HG03135 (cell line): ENCODE data around the gene MAP2K3.
"Not testable (repeated sequence)": the region's sequence is repeated elsewhere in the genome, so short reads cannot be mapped to it uniquely, and the experiment has no call there.

ENCODE experiments used
- ATAC-seq: cut with Tn5 transposase; IDR thresholded peaks from one replicate; pipeline ENCODE4 v1.9.1; 2021; ENCODE audit warnings: mild to moderate bottlenecking, moderate library complexity; ENCODE audit not compliant: unreplicated experiment

Gene MAP2K3

GRCh38 chr17:21324741-21325140 is 40.2 kb downstream of the MAP2K3 start:
- not testable (repeated sequence) for ATAC-seq

DNA sequence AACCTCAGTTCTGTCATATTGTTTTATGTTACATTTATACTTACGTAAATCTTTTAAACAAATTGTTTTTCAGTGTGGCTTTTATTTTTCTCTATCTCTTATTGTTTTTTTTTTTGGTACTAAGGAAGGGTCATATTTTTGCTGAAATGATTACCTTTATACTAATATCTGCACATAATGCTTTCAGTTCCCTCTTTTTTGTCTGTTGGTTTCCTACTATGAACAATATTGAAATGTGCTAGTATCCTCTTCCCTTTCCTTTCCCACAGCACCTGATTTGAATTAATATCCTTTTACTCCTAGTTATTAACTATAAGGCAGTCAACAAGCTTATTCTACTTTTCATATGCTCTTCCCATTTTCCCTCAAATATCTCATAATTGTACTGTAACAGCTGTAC is 43.4 kb downstream of the MAP2K3 start:
- ATAC-seq, result not testable (repeated sequence)

GRCh38 chr17:21328778-21329177 is 44.3 kb downstream of the MAP2K3 start:
- ATAC-seq, result not testable (repeated sequence)

DNA sequence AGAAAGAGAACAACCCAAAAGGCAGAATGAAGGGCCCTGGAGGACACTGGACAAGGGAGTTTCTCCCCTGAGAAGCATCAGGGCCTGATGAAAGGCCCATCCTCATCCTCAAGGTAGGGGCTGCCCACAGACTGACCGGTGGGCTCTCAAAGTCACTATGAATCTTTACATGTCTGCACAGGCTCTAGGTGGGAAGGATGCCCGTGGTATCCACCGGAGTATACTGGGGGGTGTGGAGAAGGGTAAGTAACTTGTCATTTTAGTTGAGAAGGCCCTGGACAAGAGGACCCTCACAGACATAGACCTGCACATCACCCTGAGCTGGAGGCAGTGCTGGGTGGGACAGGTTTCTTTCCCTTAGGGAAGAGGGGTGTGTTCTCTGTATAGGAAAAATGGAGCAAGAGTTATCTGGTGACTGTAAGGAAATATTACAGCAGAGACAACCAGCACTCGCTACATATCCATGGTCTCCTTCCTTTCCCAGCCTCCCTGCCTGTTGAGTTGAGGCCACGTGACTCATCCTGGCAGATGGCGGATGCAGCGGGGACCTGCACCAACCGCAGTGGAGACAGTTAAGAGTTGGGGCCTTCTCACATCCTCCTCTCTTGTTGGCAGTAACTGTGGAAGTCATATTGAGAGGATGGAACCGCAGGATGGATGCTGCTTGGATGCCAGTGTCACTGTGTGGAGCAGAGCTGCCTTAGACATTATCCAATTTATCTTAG is 46.1 kb downstream of the MAP2K3 start:
- ATAC-seq, result no peak

DNA sequence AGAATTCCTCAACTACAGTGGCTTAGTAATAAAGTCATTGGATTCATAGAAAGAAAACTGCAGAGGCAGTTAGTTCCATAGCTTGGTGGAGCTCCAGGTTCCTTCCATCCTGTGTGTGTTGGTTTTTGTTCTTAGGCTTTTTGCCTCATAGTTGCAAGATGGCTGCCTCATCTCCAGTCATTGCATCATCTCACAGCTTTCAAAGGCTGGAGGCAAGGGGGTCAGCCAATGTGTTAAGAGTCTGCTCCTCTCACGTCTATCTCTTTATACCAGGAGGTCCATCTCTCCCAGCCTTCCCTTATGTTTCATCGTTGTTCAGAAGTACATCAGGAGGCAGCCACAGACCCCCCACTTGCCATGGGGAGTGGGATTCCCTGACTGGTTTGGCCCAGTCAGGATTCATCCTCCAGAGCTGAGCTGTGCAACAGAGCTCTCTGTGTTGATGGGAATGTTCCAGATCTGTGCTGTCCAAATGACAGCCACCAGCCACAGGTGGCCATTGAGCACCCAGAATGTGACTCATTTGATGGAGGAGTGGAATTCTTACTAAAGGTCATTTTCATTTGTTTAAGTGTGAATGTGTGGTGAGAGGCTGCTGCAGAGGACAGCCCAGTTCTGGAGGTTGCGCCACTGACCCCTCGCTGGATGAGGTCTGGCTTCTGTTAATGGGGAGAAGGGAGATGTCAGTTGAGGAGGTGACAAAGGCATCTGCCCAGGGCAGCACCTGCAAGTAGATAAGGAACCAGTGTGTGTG is 52.2 kb downstream of the MAP2K3 start:
- not testable (repeated sequence) for ATAC-seq

- not testable (repeated sequence) for ATAC-seq
These were observed 53.6 kb downstream of the MAP2K3 start for GRCh38 chr17:21337981-21338625.

- ATAC-seq, result no peak
These were observed 54.5 kb downstream of the MAP2K3 start for GRCh38 chr17:21339011-21339410.

DNA sequence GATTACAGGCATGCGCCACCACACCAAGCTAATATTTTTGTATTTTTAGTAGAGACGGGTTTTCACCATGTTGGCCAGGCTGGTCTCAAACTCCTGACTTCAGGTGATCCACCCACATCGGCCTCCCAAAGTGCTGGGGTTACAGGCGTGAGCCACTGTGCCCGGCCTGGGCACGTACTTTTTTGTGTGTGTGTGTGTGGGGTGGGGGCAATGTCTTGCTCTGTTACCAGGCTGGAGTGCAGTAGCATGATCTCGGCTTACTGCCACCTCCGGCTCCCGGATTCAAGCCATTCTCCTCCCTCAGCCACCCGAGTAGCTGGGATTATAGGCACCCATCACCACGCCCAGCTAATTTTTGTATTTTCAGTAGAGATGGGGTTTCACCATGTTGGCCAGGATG is 55.1 kb downstream of the MAP2K3 start:
- ATAC-seq, result not testable (repeated sequence)

DNA sequence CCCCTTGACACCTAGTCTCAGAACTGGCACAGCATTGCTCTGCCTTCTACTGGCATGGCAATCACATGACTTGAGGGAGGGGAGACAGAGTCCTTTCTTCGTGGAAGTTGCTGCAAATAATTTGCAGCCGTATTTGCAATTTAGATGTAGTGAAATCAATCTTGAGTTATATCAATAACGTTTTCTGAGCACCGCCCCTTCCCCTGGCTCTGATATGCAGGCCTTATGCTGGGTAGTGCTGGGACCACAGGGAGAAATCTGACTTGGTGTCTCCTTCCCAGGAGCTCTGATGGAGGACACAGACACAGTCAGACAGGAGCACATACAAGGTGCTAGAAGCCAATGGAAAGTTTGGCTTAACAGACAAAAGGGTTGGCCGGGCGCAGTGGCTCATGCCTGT is 55.9 kb downstream of the MAP2K3 start:
- ATAC-seq, result not testable (repeated sequence)

GRCh38 chr17:21341279-21341678 is 56.8 kb downstream of the MAP2K3 start:
- not testable (repeated sequence) for ATAC-seq

DNA sequence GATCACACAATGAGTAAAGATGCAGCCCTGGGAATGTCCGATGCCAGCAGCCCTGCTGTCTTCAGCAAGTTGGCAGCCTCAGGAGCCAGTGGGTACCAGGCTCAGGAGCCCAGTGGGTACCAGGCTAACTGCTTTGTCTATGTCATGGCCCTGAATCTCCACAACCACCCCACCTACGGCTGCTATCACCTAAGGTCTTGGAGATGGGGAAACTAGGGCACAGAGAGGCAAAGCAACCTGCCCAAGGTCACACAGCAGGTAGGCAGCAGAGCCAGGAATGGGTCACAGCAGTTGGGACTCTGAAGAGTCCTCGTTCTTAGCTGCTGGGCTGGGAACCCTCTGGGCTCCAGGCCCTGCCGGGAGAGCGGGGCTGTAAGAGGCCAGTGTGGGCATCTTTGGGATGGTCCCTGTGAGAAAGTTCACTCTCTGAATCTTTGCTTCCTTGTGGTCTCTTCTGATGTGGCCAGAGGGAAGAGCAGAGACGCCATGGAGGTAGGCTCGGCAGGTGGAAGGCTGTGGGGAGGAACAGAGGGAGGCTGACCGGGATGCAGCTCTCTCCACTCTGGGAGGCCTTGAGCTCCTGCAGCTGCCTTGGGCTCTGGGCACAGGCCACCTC is 57.5 kb downstream of the MAP2K3 start:
- ATAC-seq, result not testable (repeated sequence)

DNA sequence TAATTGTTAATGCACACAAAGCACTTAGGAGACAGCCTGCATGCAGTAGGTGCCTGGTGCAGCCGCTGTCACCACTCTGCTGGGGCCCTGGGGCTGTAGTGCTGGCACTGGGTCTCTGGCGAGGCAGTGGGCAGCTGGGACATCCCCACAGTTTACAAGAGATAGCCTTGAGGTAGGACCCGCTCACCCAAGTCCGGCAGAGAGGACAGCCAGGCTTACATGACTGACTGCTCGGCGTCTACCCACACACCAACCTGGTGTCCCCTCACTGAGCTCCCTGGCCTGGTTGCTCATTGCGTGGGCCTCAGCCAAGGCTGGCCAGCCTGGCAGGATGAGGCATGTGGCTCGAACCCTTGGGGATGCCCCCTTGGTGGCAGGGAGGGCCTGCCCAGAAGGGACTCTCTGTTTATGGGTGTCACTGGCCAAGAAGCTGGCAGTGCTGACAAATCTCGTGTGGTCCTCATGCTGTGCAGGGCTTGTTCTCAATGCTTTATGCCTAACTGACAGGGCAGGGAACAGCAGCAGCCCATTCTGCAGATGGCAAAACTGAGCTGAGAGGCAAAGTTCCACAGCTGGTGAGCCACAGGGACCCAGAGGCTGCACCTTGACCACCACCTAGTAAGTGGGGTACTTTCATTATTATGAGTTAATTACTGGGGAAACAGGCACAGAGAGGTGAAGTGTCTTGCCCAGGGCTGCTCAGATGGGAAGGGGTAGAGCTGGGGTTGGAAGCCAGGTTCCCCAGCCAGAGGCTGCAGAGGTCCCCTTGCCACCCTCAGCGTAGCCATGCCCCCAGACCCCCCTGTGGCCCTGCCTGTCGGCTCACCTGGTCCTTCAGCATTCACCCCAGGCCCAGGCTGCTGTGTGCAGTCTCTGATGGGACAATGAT is 58.8 kb downstream of the MAP2K3 start:
- not testable (repeated sequence) for ATAC-seq

GRCh38 chr17:21344801-21345200 is 60.3 kb downstream of the MAP2K3 start:
- not testable (repeated sequence) for ATAC-seq

GRCh38 chr17:21345236-21345635 is 60.7 kb downstream of the MAP2K3 start:
- ATAC-seq, result no peak

- not testable (repeated sequence) for ATAC-seq
These were observed 61.6 kb downstream of the MAP2K3 start for GRCh38 chr17:21346107-21346506.

GRCh38 chr17:21346651-21347250 is 62.2 kb downstream of the MAP2K3 start:
- ATAC-seq, result not testable (repeated sequence)

DNA sequence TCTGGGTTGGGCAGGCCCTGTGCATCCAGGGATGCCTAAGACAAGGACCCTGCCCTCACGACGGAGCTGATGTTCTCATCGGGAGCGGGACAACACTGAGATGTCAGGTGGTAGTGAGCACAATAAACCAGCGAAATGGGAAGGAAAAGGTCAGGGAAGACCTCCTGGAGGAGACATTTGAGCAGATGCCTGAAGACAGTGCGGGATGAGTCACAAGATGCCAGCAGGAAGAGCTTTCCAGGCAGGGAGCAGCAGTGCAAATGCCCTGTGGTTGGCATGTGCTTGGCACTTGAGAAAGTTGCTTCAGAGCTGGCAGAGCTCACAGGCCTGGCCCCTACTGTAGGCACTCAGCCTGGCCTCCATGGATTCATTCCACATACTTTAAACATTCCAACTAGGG is 63.1 kb downstream of the MAP2K3 start:
- ATAC-seq, result not testable (repeated sequence)

DNA sequence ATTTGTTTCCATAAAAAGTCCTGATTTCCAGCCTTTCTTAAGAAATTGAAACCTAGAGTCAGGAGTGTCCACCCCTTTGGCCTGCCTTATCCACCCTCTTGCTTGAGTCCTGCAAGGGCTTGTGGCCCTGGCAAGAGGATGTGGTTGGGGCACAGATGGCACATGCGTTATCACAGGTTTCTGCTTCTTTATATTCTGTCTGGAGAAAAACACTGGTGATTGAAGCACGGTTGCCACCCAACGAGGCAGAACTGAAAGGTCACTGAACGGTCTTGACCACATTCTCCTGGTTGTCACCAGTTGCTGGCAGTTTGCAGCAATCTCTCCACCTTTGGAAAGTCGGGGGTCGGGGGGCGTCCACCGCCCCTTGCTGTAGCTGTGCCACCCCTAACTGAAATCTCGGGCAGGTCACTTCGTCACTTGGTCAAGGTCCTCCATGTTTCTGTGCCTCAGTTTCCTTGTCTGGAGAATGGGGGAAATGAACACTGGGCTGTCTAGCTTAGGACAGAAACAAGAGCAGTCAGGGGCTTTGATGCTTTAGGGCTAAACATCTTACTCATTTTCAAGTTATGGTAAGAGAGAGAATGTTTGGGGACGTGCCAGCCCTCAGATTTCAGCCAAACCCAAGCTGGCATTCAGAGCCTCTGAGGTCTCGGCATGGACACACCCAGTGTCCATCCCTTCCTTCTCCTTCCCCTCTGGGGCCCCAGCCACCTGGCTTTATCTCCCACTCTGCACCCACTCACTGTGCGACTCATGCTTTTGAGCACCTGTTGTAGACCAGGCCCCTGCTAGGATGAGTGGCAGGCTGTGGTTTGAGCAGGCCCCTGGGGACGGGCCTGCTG is 63.8 kb downstream of the MAP2K3 start:
- ATAC-seq, result peak; percentile 48

DNA sequence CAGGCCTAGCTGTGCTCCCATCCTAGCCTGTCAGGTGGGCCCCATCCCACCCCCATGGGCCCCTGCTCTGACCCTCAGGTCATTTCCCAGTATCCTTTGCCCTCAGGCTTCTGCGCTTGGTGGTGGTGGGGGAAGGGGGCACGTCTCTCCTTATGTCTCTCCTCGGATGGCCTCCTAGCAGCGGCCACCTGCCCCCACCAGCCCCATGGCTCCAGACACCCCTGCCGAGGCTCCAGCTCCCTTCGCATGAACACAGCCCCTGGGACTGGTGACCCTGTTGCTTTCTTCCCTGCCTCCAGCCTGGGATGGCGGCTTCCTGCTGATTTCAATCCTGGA is 64.4 kb downstream of the MAP2K3 start:
- not testable (repeated sequence) for ATAC-seq
